Thyroid gland (tissue), 4 donors: ENCODE data around the gene CFAP20DC.
"Not testable (repeated sequence)": the region's sequence is repeated elsewhere in the genome, so short reads cannot be mapped to it uniquely, and the experiment has no call there.

Experiments used
- CTCF ChIP-seq, 6 experiments: fragments of 200-600 bp in 3 of 6; fragments of 450-650 bp in 3 of 6; sonication (generic) in 3 of 6; IDR thresholded peaks; one replicate each; pipeline ENCODE4 v1.5.1; 2016 to 2019; ENCODE audit warnings: antibody characterized with exemption in 6 of 6, mild to moderate bottlenecking in 2 of 6, inconsistent platforms in 1 of 6, moderate library complexity in 1 of 6
- POLR2A ChIP-seq, 2 donors: fragments of 450-650 bp; IDR thresholded peaks; one replicate each; pipeline ENCODE4 v1.6.1; 2017; ENCODE audit warnings: antibody characterized with exemption in 2 of 2, mild to moderate bottlenecking in 2 of 2, moderate library complexity in 1 of 2

GRCh38 chr3:58895678-58896077 is 154.1 kb downstream of the CFAP20DC start:
- TF ChIP-seq CTCF, POLR2A (IDR thresholded peaks at IDR 0.05): not testable (repeated sequence)
